GM12878 (cell line): ENCODE results near the gene LRRC41. TPM values are rescaled to one million over a fixed set of nuclear protein-coding genes. Genes with fewer than 3 reads are reported as not detected.

Source experiments
- ATF2 ChIP-seq: IDR thresholded peaks from 2 replicates; pipeline ENCODE4 v1.6.1; 2012; ENCODE audit warnings: low read length, inconsistent platforms
- ATF7 ChIP-seq: fragments of 450-650 bp; IDR thresholded peaks from 2 replicates; pipeline ENCODE4 v1.6.1; 2016; ENCODE audit warnings: low read depth, mild to moderate bottlenecking
- CBX5 ChIP-seq: sonication (generic); IDR thresholded peaks from 2 replicates; pipeline ENCODE4 v1.6.1; 2016; ENCODE audit warnings: low read depth, moderate library complexity, mild to moderate bottlenecking, inconsistent platforms
- DPF2 ChIP-seq: fragments of 450-650 bp; IDR thresholded peaks from 2 replicates; pipeline ENCODE4 v1.6.1; 2017; ENCODE audit warnings: mild to moderate bottlenecking
- E2F8 ChIP-seq: fragments of 450-650 bp; IDR thresholded peaks from 2 replicates; pipeline ENCODE4 v1.6.1; 2018; ENCODE audit warnings: mild to moderate bottlenecking, low read depth, moderate library complexity; ENCODE audit not compliant: partially characterized antibody
- EGR1 ChIP-seq, 2 experiments: IDR thresholded peaks; 1 replicate in 1 of 2; 2 replicates in 1 of 2; pipeline ENCODE4 v1.6.1; 2011 to 2012; ENCODE audit warnings: low read depth in 2 of 2, low read length in 2 of 2, borderline replicate concordance in 1 of 2, mild to moderate bottlenecking in 1 of 2, moderate library complexity in 1 of 2
- ELK1 ChIP-seq: IDR thresholded peaks from 2 replicates; pipeline ENCODE4 v1.6.1; 2012; ENCODE audit warnings: low read depth, low read length, improper control_type of control experiment
- FOS ChIP-seq: IDR thresholded peaks from 3 replicates; pipeline ENCODE4 v1.6.1; 2011; ENCODE audit warnings: borderline replicate concordance; ENCODE audit not compliant: insufficient read length; ENCODE audit errors: extremely low read depth
- GATAD2B ChIP-seq: fragments of 450-650 bp; conservative IDR thresholded peaks from 2 replicates; pipeline ENCODE4 v1.6.1; 2017; ENCODE audit warnings: low read depth, mild to moderate bottlenecking, moderate library complexity
- HDAC2 ChIP-seq: fragments of 200-600 bp; sonication (generic); IDR thresholded peaks from 2 replicates; pipeline ENCODE4 v1.6.1; 2017
- MYB ChIP-seq: fragments of 150-350 bp; IDR thresholded peaks from 2 replicates; pipeline ENCODE4 v1.6.1; 2014; ENCODE audit warnings: mild to moderate bottlenecking, low read depth, low read length, borderline replicate concordance
- PAX8 ChIP-seq: fragments of 450-650 bp; IDR thresholded peaks from 2 replicates; pipeline ENCODE4 v1.6.1; 2017; ENCODE audit warnings: mild to moderate bottlenecking, moderate library complexity
- REST ChIP-seq: IDR thresholded peaks from 2 replicates; pipeline ENCODE4 v1.6.1; 2012; ENCODE audit warnings: mild to moderate bottlenecking, low read depth, low read length
- SIX5 ChIP-seq: IDR thresholded peaks from 2 replicates; pipeline ENCODE4 v1.6.1; 2011; ENCODE audit warnings: mild to moderate bottlenecking, low read depth, low read length, moderate library complexity; ENCODE audit not compliant: severe bottlenecking
- SPI1 ChIP-seq: IDR thresholded peaks from 2 replicates; pipeline ENCODE4 v1.6.1; 2011; ENCODE audit warnings: low read depth, mild to moderate bottlenecking, low read length, moderate library complexity, borderline replicate concordance; ENCODE audit not compliant: insufficient read depth
- TBL1XR1 ChIP-seq: IDR thresholded peaks from 2 replicates; pipeline ENCODE4 v1.6.1; 2012; ENCODE audit warnings: low read depth, low read length, improper control_type of control experiment
- ZNF384 ChIP-seq: IDR thresholded peaks from 2 replicates; pipeline ENCODE4 v1.6.1; 2012; ENCODE audit warnings: low read depth, mild to moderate bottlenecking, low read length, improper control_type of control experiment, borderline replicate concordance
- ZNF622 ChIP-seq: fragments of 450-650 bp; IDR thresholded peaks from 2 replicates; pipeline ENCODE4 v1.6.1; 2017; ENCODE audit warnings: mild to moderate bottlenecking, inconsistent platforms
- polyA plus RNA-seq, 11 experiments: library from polyadenylated mRNA; depleted of rRNA in 4 of 11; unstranded in 6 of 11; stranded (reverse) in 5 of 11; fragments of >200 nt; fragmentation: Nextera tagmentation in 4 of 11; fragmentation: Illumina TruSeq in 1 of 11; extraction: Ambion mirVana in 4 of 11; extraction: Trizol in 1 of 11; gene quantifications; 1 replicate in 1 of 11; 2 replicates in 10 of 11; pipeline versions ENCODE4 v1.2.1 to v1.2.3, GENCODE V29; 2011 to 2016; ENCODE audit warnings: inconsistent platforms in 2 of 11, missing spikeins in 2 of 11, low read depth in 1 of 11
- total RNA-seq, 4 experiments: library from RNA; depleted of rRNA in 3 of 4; stranded (reverse); fragments of >200 nt in 3 of 4; fragmentation: Illumina TruSeq in 1 of 4; extraction: Trizol in 1 of 4; gene quantifications; 2 replicates each; pipeline versions ENCODE4 v1.2.1 to v1.2.3, GENCODE V29; 2013 to 2021

The LRRC41 gene
- total and polyA plus RNA-seq, 10 of the 15 experiments (the other 5 are each of a cell fraction or from before 2014, with no cell fraction given), result 12.0 to 79.9 (median 48.5) TPM

- 0 out of 2 replicates have a peak, but pooled peaks have one; percentile 19 for TF ChIP-seq REST
- no peak for TF ChIP-seq MYB
- 0 out of 2 replicates have a peak, but pooled peaks have one; percentile 4 for TF ChIP-seq SPI1
- TF ChIP-seq CBX5, result no peak
- peak; percentile 31 for TF ChIP-seq SIX5
- no peak for TF ChIP-seq ATF2
- TF ChIP-seq FOS, result peak; percentile 27
- peak; percentile 94 for TF ChIP-seq E2F8
- no peak for TF ChIP-seq PAX8
- peak; percentile 82; the same call in 1 of the 2 replicates for TF ChIP-seq HDAC2
- peak; percentile 59; the same call in 1 of the 2 replicates for TF ChIP-seq ELK1
- TF ChIP-seq GATAD2B, result peak; percentile 45; the same call in 1 of the 2 replicates
- no peak for TF ChIP-seq TBL1XR1
- TF ChIP-seq EGR1 (IDR thresholded peaks at IDR 0.05; ENCODE audit: borderline replicate concordance in 1 of 2, low read depth in 2 of 2, low read length in 2 of 2), result peak in 1 of 2 experiments; percentile 41; a peak in 1 of 3 replicates
- TF ChIP-seq ZNF384, result no peak
- peak; percentile 24; the same call in 1 of the 2 replicates for TF ChIP-seq ATF7
- no peak for TF ChIP-seq DPF2
- no peak for TF ChIP-seq ZNF622
These were observed 55.8 kb downstream of the LRRC41 start, which contains the start of gene RAD54L (continued) for GRCh38 chr1:46247436-46248121.
